Thoracic aorta (tissue), 2 donors: Measurements from ENCODE around the gene RPL11. TPM values are rescaled to one million over a fixed set of nuclear protein-coding genes. Genes with fewer than 3 reads are reported as not detected.

Experiments used
- ATAC-seq: fragments of 150-250 bp; one replicate; pipeline ENCODE4 v1.8.0; 2017; ENCODE audit warnings: low read depth; ENCODE audit not compliant: insufficient number of reproducible peaks, low FRiP score
- DNase-seq: peaks from one replicate; pipeline ENCODE4 v3.0.0-alpha.2; 2020; ENCODE audit warnings: low spot score
- H3K27ac ChIP-seq, 2 donors: fragments of 200-600 bp; sonication (generic); 1 replicate in 1 of 2; 2 replicates in 1 of 2; pipeline ENCODE4 v1.5.1; 2016; ENCODE audit warnings: mild to moderate bottlenecking in 2 of 2, moderate library complexity in 2 of 2
- H3K27me3 ChIP-seq: fragments of 200-600 bp; sonication (generic); replicated peaks from 2 replicates; pipeline ENCODE4 v1.6.0; 2016; ENCODE audit warnings: mild to moderate bottlenecking; ENCODE audit not compliant: insufficient read depth
- H3K36me3 ChIP-seq: fragments of 200-600 bp; sonication (generic); one replicate; pipeline ENCODE4 v1.5.1; 2016
- H3K4me1 ChIP-seq, 2 donors: fragments of 200-600 bp; sonication (generic); 1 replicate in 1 of 2; 2 replicates in 1 of 2; pipeline versions ENCODE4 v1.5.1 to v1.6.0; 2016; ENCODE audit warnings: low read depth in 2 of 2, mild to moderate bottlenecking in 1 of 2; ENCODE audit not compliant: control insufficient read depth in 1 of 2
- H3K4me3 ChIP-seq: fragments of 200-600 bp; sonication (generic); 2 replicates; pipeline ENCODE4 v1.5.1; 2016; ENCODE audit warnings: mild to moderate bottlenecking
- H3K9me3 ChIP-seq: fragments of 200-600 bp; sonication (generic); 2 replicates; pipeline ENCODE4 v1.5.1; 2016
- total RNA-seq, 2 donors: library from RNA; depleted of rRNA; stranded (reverse); fragments of >200 nt; gene quantifications; one replicate each; pipeline versions ENCODE4 v1.1.0 to v1.2.3, GENCODE V29; 2016
- TF ChIP-seq, protein P1 (sequence below): fragments of 200-600 bp; sonication (generic); IDR thresholded peaks from one replicate; pipeline ENCODE4 v1.5.1; 2019; ENCODE audit warnings: antibody characterized with exemption

RPL11 gene
- total RNA-seq, 2 donors from 2014 or later = 433 to 469 TPM

DNA sequence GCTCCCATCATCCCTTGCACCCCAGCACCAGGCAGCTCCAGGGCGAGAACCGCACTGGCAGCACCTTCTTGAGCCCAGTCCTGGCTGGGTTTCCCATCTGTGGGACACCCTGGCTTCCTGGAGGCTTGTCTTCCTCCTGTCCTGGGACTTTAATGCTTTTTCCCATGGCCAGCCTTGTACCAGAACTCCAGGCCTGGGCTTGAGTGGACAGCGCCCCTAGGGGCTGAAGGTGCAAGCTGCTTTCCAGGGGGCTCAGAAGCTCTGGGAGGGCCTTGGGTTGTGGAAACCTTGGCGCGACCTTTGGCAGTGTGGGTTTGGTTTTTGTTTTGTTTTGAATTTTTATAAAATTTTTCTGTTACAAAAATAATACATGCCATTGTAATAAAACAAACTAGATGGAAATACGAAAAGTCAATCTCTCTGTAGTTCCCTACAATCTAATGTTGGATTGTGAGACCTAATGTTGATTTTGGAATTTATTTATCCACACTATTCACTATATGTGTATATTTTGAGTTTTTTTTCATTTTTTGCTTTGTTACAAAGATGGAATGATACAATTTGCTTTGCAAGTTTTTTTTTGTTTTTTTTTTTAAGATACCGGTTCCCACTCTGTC, 33.8 kb upstream of the RPL11 start:
- ATAC-seq = no peak
- DNase-seq = no peak

DNA sequence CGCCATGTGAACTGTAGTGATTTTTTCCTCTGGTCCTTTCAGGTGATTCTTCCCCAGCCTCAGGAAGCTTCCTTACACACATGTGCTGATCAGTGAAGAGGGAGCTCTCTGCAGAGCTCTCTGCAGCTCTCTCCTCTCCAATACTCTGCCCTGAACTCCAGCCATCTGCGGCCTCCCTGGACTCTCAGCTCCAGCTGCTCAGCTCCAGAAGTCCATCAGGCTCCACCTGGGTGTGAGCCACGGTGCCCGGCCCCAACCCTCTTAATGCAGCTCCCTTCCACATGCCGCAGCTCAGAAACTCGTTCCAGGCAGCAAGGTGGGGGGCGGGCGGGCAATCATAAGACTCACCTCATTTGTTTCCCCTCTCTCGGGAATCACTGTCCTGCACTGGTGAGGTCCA, 30.9 kb upstream of the RPL11 start:
- no peak overlapping the region for H3K4me3 ChIP-seq
- ATAC-seq (no peak), DNase-seq (no peak)
- no peaks in the 10 kb centered on the region for H3K27me3 ChIP-seq
- H3K9me3 ChIP-seq = no peaks in the 10 kb centered on the region
- TF ChIP-seq, protein P1, sequence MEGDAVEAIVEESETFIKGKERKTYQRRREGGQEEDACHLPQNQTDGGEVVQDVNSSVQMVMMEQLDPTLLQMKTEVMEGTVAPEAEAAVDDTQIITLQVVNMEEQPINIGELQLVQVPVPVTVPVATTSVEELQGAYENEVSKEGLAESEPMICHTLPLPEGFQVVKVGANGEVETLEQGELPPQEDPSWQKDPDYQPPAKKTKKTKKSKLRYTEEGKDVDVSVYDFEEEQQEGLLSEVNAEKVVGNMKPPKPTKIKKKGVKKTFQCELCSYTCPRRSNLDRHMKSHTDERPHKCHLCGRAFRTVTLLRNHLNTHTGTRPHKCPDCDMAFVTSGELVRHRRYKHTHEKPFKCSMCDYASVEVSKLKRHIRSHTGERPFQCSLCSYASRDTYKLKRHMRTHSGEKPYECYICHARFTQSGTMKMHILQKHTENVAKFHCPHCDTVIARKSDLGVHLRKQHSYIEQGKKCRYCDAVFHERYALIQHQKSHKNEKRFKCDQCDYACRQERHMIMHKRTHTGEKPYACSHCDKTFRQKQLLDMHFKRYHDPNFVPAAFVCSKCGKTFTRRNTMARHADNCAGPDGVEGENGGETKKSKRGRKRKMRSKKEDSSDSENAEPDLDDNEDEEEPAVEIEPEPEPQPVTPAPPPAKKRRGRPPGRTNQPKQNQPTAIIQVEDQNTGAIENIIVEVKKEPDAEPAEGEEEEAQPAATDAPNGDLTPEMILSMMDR = no peak
- H3K4me1 ChIP-seq = peaks cover 3 to 6% of the 10 kb centered on the region in 2 donors
- H3K36me3 ChIP-seq = no peaks in the 10 kb centered on the region
- H3K27ac ChIP-seq = no peak overlapping the region

More for the DNA sequence above, 33.8 kb upstream of the RPL11 start:
- Histone ChIP-seq H3K9me3 (no peaks in the 10 kb centered on the region), H3K4me1 (peaks cover 3 to 6% of the 10 kb centered on the region in 2 donors), H3K27ac (no peak overlapping the region), H3K27me3 (no peaks in the 10 kb centered on the region), H3K36me3 (no peaks in the 10 kb centered on the region), H3K4me3 (no peak overlapping the region)
- TF ChIP-seq, protein P1 = peak; percentile 62

DNA sequence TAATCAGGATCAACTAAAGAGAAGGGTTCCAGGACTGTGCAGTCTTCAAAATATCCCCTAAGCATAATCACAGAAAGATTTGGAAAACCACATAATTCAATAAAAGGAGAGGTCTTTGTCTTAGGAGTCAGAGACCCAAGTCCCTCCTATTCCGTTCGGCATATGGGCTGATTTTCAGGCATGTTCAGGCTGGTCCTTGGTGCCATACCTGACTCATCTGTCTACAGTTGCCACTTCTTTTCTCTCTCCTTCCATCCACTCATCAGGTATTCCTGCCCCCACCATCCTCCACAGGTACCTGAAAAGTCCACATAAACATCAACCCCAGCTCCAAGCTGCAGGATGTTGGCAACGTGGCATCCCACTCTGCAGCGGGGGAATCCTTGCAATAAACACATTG, 29.7 kb upstream of the RPL11 start:
- Histone ChIP-seq H3K4me1 (peaks cover 3 to 6% of the 10 kb centered on the region in 2 donors), H3K27me3 (no peaks in the 10 kb centered on the region), H3K36me3 (no peaks in the 10 kb centered on the region), H3K9me3 (no peaks in the 10 kb centered on the region), H3K27ac (no peak overlapping the region), H3K4me3 (no peak overlapping the region)
- ATAC-seq (no peak), DNase-seq (no peak)
- TF ChIP-seq, protein P1 = no peak

DNA sequence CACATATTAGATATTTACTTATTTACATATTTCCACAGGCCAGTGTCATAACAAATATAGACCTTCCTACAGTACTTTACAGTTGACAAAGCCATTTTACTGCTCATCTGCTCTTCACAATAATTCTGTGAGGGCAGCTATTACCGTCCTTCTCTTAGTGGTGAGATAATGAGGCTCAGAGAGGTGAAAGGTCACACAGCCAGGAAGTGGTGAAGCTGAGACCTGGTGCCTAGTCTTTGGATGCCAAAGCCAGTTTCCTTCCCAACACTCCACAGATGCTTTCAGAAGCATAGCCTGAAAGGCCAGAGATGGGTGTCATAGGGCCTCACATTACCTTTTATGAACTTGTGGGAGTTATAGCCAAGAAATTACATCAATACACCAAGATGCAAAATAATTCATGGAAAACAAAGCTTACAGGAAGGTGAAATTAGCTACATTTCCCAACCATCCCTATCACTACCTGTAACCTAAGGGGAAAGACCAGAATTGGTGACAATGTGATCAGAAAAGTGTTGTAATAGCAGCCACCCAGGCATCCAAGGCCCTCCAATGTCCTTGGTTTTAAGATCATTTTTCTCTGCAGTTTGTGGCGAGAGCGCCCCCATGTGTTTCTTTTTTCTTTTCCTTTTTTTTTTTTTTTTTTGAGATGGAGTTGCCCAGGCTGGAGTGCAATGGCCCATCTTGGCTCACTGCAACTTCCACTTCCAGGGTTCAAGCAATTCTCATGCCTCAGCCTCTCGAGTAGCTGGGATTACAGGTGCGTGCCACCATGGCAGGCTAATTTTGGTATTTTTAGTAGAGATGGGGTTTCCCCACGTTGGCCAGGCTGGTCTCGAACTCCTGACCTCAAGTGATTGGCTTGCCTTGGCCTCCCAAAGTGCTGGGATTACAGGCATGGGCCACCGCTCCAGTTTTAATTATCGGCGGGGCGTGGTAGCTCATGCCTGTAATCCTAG, 26.5 kb upstream of the RPL11 start:
- no peaks in the 10 kb centered on the region for H3K27me3 ChIP-seq
- no peak for DNase-seq
- TF ChIP-seq, protein P1 = no peak
- H3K4me1 ChIP-seq = no peaks in the 10 kb centered on the region
- no peak for ATAC-seq
- no peaks in the 10 kb centered on the region for H3K9me3 ChIP-seq
- no peak overlapping the region for H3K27ac ChIP-seq
- no peaks in the 10 kb centered on the region for H3K36me3 ChIP-seq
- no peak overlapping the region for H3K4me3 ChIP-seq

DNA sequence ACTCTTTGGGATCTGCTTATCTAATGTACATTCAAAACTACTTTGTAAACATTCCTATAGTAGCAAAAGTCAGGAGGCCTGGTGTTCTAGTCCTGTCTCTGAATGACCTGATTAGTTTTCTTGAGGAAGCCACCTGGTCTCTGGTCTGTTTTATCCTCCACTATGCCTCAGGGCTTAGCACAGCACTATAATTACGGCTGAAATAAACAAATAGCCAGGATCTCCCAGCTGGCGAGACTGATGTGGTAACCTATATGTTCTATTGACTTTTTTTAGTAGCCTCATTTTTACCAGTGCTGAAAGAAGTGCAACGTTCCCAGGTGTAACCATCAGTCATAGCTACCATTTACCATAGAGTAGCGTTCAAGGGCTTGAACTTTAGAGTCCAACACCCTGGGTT, 24.2 kb upstream of the RPL11 start:
- Histone ChIP-seq H3K27me3 (no peaks in the 10 kb centered on the region), H3K27ac (no peak overlapping the region)
- no peak for ATAC-seq

More for the DNA sequence above, 24.2 kb upstream of the RPL11 start:
- Histone ChIP-seq H3K4me3 (no peak overlapping the region), H3K4me1 (no peaks in the 10 kb centered on the region), H3K9me3 (no peaks in the 10 kb centered on the region), H3K36me3 (no peaks in the 10 kb centered on the region)
- TF ChIP-seq, protein P1 = no peak
- no peak for DNase-seq
